ENCODE data around the gene SERPINA1.

GRCh38 chr14:94385553-94386057 is 2.8 kb downstream of the SERPINA1 start:
- TF ChIP-seq, protein P1, sequence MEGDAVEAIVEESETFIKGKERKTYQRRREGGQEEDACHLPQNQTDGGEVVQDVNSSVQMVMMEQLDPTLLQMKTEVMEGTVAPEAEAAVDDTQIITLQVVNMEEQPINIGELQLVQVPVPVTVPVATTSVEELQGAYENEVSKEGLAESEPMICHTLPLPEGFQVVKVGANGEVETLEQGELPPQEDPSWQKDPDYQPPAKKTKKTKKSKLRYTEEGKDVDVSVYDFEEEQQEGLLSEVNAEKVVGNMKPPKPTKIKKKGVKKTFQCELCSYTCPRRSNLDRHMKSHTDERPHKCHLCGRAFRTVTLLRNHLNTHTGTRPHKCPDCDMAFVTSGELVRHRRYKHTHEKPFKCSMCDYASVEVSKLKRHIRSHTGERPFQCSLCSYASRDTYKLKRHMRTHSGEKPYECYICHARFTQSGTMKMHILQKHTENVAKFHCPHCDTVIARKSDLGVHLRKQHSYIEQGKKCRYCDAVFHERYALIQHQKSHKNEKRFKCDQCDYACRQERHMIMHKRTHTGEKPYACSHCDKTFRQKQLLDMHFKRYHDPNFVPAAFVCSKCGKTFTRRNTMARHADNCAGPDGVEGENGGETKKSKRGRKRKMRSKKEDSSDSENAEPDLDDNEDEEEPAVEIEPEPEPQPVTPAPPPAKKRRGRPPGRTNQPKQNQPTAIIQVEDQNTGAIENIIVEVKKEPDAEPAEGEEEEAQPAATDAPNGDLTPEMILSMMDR (conservative IDR thresholded peaks at IDR 0.05; ENCODE audit: low read depth, low read length) = no peak
- TF ChIP-seq EZH2 (IDR thresholded peaks at IDR 0.05; ENCODE audit: borderline replicate concordance, low read depth, low read length, poor library complexity, severe bottlenecking) = no peak
